Measurements from ENCODE around the gene MAN1A2.
"Not testable (repeated sequence)": the region's sequence is repeated elsewhere in the genome, so short reads cannot be mapped to it uniquely, and the experiment has no call there.

MAN1A2 gene

GRCh38 chr1:117501281-117501680 is 134.0 kb downstream of the MAN1A2 start:
- DNase-seq, result no peak

- DNase-seq, result no peak
These were observed 144.0 kb downstream of the MAN1A2 start for GRCh38 chr1:117511273-117511672.

DNA sequence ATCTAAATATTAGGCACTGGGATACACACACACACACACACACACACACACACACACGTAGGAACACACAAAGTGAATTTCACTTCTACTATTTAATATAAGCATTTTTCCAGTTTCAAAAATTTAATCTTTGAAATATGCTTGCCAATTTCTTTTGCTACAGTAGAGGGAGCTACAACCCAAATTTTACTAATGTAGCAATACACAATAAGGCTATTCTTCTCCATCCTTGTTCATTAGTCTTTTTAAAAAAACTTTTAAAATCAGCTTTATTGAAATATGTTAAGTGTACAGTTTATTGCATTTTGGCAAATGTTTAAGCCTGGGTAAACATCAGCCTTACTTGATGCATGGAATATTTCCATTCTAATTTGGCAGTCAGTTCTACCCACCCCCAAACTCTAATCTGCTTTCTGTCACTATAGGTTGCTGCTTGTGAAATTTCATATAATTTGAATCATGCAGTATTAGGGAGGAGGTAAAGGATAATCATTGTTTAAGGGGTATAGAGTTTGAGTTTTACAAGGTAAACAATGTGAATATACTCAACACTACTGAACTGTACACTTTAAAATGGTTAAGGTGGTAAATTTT is 145.6 kb downstream of the MAN1A2 start:
- DNase-seq, result peak; percentile 47

DNA sequence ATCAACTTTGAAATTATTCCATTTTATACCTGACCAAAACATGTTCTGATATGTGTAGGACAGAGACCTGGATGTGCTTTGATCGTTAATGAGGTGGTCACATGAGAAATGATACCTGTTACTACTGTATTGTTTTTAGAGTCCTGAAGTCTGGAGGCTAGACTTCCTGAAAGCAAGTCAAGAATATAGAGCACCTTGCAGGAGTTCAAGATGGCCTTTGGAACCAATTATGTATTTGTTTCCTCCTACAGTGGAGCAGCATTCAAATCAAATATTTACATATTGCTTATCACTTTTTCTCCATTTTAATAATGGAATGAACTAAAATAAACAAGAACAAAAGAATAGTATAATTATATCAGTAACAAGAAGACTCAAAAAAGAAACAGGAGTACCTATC is 155.9 kb downstream of the MAN1A2 start:
- no peak for DNase-seq

DNA sequence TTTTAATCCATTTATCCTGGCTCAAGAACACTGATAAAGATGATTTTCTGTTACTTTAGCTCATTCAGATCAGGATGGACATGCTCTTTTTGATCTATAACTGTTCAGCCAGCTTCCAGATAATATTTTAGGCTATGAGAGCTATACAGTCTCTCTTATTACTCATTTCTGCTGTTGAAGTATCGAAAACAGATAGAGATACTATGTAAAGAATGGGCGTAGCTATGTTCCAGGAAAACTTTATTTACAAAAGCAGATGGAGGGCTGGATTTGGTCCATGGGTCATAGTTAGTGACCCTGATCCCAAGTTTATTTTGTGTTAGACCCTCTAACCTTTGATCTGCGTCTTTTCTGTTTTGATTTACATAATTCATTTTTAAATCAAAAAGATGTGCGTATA is 159.8 kb downstream of the MAN1A2 start:
- DNase-seq, result no peak

GRCh38 chr1:117527566-117528102 is 160.4 kb downstream of the MAN1A2 start:
- DNase-seq, result no peak

GRCh38 chr1:117529683-117530082 is 162.4 kb downstream of the MAN1A2 start:
- DNase-seq, result no peak

GRCh38 chr1:117531222-117531621 is 164.0 kb downstream of the MAN1A2 start:
- DNase-seq, result no peak

GRCh38 chr1:117534995-117535467 is 167.8 kb downstream of the MAN1A2 start:
- peak; percentile 71 for DNase-seq

DNA sequence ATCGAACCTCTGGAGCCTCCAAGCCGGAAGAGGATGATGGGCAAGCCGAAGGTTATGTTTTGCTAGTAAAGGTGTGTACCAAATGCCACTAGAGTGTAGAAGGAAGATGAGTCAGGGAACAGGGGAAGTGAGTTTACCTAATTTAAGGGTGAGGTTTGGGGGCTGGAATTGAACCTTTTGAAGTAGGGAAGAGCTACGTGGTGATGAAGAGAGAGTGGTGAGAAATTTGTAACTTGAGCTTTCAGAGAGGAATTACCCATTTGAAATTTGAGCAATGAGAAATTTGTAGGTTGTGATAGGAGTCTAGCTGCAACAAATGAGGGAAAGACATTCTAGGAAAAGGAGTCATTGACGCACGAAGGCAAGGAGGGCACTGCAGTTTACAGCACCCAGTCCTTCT is 168.6 kb downstream of the MAN1A2 start:
- DNase-seq, result peak; percentile 1

DNA sequence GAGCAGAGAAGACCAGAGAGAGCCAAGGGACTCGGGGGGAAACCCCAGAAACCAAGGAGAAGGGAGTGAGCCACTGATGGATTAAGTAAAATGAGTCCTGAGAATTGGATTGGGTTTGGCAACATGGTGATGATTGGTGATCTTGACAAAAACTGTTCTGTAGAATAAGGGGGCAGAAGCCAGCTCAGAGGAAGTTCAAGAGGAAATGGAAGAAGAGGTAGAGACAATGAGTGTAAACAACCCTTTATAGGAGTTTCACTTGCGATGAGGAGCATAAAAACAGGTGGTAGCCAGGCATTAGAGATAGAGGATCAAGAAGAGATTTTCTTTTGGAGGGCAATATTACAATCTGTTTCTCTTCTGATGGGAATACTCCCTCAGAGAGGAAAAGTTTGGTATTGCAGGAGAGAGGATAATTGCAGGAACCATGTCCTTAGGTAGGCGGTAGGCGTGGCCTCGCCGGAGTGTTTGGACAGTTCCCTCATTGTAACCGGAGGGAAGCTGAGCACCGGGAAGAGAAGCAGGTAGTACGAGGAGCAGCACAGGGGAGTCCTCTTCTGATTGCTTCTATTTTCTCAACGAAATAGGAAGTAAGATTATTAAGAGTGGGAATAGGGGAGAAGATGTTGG is 170.2 kb downstream of the MAN1A2 start:
- peak; percentile 85 for DNase-seq

- no peak for DNase-seq
These were observed 173.3 kb downstream of the MAN1A2 start for GRCh38 chr1:117540532-117540931.

- no peak for DNase-seq
These were observed 173.8 kb downstream of the MAN1A2 start for GRCh38 chr1:117541003-117541402.

GRCh38 chr1:117541585-117541984 is 174.3 kb downstream of the MAN1A2 start:
- DNase-seq, result no peak

DNA sequence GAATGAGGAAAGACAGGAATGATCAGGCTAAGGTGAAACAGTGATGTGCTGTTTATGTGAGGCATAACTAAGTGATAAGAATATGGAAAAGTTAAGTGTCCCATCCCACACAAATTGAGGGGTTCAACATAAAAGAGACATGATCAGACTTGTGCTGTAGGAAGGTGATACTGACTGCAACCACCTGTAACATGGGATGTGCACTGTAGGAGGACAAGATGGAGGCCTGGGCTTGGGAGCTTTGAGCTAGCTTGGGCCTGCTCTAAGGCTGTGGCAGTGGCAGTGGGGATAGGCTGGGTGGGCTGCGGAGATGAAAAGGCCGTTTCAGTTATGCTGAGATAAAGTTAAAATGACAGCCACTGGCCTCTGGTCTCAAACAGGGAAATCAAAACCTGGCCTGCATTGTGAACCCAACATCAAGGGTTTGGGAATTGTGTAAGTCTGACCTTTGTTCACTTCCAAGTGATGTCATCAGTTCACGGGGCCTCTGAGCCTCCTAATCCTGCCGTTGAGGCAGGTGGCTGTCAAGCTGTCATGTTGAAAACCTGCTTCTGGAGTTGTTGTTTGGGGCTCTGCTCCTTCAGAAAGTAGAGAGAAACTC is 177.4 kb downstream of the MAN1A2 start:
- no peak for DNase-seq

DNA sequence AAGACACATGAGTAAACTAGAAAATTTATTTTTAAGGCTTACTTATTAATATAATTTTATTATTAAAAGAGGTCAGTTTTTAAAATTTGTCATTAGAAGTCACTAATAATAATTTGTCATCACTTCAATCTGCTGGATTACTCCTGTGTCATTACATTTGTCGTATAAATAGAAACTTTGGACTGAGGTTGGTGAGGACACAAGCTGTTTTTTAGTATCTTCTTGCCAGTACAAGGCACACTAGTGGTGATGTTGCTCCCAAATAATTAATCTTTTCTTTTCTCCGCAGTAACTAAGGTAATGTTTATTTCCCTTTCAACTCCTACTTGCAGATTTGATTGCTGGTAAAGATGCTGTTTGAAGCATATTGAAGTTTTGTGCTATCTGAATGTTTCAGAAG is 179.2 kb downstream of the MAN1A2 start:
- no peak for DNase-seq

GRCh38 chr1:117553471-117553870 is 186.2 kb downstream of the MAN1A2 start:
- DNase-seq, result no peak

DNA sequence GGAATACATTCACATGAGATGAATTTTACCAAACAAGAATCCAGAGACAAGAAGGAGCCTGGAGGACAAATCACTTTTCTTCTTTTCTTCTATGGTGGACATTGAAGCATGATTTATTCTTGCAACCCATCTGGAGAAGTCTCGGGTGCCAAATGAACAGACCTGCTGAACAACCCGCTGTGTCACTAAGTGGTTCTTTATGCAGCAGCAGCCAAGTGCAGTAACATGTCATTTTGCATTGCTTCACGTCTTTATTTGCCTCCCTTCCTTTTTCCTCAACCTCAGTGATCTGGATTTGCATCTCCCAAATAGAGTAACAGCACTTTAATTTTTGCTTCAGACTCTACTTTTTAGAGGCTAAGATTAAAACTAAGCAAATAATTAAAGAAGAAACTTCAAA is 188.6 kb downstream of the MAN1A2 start:
- DNase-seq, result no peak

- no peak for DNase-seq
These were observed 189.1 kb downstream of the MAN1A2 start for GRCh38 chr1:117556341-117556740.

DNA sequence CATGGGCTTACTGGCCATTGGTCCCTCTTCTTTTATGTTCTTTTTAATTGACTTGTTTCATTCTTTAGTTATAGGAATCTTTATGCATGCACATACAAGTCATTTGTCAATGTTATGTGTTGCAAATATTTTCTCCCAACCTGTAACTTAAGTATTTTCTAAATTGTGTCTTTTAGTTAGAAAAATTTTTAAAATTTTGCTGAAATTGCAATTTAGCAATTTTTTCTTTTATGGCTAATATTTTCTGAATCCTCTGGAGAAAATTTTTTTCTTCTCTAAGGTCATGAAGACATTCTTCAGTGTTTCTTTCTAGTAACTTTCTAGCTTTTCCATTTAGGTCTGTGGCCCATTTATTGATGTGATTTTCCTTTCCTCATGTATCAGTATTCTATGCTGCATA is 189.7 kb downstream of the MAN1A2 start:
- DNase-seq, result no peak

DNA sequence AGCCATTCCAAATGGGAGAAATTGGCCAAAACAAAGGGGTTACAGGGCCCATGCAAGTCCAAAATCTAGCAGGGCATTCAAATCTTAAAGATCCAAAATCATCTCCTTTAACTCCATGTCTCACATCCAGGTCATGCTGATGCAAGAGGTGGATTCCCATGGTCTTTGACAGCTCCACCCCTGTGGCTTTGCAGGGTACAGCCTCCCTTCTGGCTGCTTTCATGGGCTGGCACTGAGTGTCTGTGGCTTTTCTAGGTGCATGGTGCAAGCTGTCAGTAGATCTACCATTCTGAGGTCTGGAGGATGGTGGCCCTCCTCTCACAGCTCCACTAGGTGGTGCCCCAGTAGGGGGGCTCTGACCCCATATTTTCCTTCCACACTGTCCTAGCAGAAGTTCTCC is 191.2 kb downstream of the MAN1A2 start:
- DNase-seq, result not testable (repeated sequence)

GRCh38 chr1:117559139-117559538 is 191.9 kb downstream of the MAN1A2 start:
- DNase-seq, result no peak

DNA sequence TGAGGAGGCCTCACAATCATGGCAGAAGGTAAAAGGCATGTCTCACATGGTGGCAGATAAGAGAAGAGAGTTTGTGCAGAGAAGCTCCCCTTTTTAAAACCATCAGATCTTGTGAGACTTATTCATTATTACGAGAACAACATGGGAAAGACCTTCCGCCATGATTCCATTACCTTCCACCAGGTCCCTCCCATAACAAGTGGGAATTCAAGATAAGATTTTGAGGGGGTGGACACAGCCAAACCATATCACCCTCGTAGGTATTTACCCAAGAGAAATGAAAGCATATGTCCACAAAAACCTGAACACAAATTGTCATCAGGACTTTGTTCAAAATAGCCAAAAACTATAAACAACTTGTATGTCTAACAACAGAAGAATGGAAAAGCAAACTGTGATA is 192.7 kb downstream of the MAN1A2 start:
- no peak for DNase-seq

- DNase-seq, result no peak
These were observed 193.8 kb downstream of the MAN1A2 start for GRCh38 chr1:117561071-117561470.
